HG02642 (cell line): ENCODE data around the gene CAPN7.

Experiments
- ATAC-seq: cut with Tn5 transposase; IDR thresholded peaks from one replicate; pipeline ENCODE4 v1.9.1; 2021; ENCODE audit warnings: mild to moderate bottlenecking; ENCODE audit not compliant: unreplicated experiment, poor library complexity

The CAPN7 gene

DNA sequence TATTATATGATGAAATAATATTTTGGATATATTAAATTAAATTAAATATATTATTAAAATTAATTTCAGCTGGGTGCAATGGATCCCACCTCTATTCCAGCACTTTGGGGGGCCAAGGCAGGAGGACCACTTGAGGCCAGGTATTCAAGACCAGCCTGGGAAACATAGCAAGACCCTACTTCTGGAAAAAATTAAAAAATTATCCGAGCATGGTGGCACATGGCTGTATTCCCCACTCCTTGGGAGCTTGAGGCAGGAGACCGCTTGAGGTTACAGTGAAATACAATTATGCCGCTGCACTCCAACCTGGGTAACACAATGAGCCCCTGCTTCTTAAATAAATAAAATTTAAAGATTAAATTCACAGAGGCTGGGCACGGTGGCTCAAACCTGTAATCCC, 65.0 kb downstream of the CAPN7 start:
- ATAC-seq, result no peak

- peak; percentile 74 for ATAC-seq
Measured at GRCh38 chr3:15271785-15272381, 65.8 kb downstream of the CAPN7 start.

DNA sequence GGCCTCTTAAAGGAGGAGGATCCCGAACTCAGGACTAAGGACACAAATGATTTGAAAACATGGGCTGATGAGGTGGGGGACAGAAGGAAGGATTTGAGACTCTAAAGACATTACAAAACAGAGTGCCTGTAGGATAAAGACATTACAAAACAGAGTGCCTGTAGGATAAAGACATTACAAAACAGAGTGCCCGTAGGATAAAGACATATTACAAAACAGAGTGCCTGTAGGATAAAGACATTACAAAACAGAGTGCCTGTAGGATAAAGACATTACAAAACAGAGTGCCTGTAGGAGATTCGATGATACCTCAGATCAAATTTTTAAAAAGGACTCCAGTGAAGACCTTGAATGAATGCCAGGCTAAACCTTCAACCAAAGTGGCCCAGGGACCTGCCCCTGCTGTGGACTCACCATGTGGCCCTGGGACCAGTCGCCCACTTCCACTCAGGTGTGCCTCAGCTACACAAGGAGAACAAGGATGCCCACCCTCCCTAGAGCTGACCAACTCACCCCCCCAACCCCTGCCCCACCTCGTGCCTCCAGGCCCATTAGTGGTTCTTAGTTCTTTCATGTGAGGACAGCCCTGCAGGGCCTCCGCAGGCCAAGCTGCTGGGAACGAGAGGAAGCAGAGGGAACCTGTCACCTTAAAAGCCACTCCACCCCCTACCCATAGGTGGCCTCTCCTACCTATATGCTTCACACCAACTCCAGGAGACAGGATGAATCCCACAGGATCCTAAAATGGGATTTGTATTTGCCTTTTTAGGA, 66.6 kb downstream of the CAPN7 start:
- no peak for ATAC-seq

DNA sequence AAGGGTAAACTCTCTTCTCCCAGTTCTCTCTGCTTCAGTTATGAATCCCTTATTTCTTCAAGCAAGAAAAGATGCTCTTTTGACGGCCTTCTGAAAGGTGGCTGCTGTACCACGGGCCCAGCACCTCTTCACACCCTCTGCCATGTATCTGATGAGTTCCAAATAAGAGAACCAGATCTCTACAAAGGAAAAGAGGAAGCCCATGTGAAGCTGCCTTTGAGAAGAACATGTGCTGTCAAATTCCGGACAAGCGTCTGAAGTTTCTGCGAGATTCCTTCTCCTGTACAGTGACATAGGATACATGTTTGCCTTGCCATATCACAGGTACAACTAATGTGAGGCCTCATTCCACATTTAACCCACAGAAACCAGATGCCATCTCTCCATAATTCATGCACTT, 67.2 kb downstream of the CAPN7 start:
- ATAC-seq, result no peak

- no peak for ATAC-seq
Measured at GRCh38 chr3:15276028-15276724, 70.1 kb downstream of the CAPN7 start.

- ATAC-seq, result no peak
Measured at GRCh38 chr3:15277861-15278500, 71.9 kb downstream of the CAPN7 start.

DNA sequence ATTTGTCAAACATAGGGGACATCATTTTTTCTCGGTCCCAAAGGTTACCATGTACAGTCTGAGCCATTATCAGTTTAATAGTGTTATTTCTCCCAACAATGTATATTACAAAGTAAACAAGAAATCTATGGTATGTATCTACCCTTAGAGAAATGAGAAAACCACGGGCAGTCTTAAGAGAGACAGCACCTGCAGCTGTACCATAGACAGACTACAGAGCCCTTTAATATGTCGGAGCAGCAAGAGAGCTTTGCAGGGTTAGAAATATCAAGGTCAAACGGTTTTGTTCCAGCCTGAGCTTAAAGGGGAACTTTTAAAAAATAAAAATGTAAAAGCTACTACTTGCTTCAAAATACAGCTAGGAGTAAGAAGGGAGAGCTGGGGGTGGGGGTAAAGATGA, 73.2 kb downstream of the CAPN7 start:
- no peak for ATAC-seq

GRCh38 chr3:15279671-15280402, 73.8 kb downstream of the CAPN7 start:
- ATAC-seq, result no peak

- no peak for ATAC-seq
Measured at GRCh38 chr3:15280853-15281532, 74.9 kb downstream of the CAPN7 start.

DNA sequence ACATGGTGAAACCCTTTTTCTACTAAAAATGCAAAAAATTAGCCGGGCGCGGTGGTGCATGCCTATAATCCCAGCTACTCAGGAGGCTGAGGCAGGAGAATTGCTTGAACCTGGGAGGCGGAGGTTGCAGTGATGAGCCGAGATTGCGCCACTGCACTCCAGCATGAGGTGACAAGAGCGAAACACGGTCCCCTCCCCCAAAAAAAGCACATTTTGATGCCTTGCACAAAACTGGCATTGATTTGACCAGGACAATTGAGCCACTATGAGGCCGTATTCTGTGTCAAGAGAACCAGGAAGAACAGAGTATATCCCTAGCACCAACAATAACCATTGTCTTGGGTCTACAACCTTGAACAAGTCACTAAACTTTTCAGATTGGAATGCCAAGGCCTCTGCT, 75.8 kb downstream of the CAPN7 start:
- ATAC-seq, result no peak

- no peak for ATAC-seq
Measured at GRCh38 chr3:15283702-15284101, 77.7 kb downstream of the CAPN7 start.

GRCh38 chr3:15284121-15284889, 78.3 kb downstream of the CAPN7 start:
- no peak for ATAC-seq

- no peak for ATAC-seq
Measured at GRCh38 chr3:15286022-15286421, 80.0 kb downstream of the CAPN7 start.

DNA sequence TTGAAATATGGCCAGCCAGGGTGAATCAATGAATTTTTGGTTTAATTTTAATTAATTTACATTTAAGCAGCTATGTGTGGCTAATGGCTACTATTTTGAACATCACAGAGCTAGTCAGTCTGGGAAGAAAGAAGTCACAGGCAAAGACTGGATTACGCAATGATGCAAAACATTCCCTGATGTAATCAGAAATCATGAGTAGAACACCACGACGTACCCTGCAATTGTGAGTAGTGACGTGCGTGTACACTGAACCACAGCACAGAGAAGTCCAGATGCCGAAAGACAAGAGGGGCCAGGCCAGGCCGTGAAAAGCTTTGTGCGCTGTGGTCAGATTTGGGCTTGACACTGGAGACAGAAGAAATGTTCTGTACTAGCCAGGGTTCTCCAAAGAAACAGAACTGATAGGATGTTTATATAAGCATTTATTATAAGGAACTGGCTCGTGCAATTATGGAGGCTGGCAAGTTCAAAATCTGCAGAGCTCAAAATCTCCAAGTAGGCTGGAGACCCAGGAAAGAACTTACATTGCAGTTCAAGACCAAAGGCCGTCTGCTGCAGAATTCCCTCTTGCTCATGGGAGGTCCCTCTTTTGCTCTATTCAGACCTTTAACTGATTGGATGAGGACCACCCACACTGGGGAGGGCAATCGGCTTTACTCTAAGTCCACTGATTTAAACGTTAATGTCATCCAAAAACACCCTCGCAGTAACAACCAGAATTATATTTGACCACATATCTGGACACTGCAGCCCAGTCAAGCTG, 81.7 kb downstream of the CAPN7 start:
- ATAC-seq, result no peak

DNA sequence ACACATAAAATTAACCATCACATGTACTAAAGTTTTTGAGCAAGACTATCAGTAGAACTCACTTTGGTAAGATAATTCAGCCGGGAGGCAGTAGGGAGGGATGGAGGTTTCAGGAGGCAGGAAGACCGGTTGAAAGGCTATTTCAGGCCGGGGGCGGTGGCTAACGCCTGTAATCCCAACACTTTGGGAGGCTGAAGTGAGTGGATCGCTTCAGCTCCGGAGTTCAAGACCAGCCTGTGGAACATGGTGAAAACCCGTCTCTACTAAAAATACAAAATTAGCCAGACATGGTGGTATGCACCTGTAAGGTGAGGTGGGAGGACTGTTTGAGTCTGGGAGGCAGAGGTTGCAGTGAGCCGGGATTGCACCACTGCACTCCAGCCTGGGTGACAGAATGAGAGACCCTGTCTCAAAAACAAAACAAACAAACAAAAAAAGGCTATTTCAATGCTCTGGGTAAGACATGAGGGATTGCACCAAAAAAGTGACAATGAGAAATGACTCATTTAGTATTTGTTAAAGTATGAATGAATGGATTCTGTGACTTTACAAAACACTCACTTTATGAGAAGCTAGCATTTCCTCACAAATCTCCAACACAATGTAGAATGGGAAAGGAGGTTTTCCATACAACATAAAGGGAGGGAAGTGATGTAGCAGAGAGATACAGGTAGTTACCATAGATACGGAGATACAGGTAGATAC, 82.4 kb downstream of the CAPN7 start:
- no peak for ATAC-seq

- no peak for ATAC-seq
Measured at GRCh38 chr3:15289661-15290060, 83.6 kb downstream of the CAPN7 start.

- no peak for ATAC-seq
Measured at GRCh38 chr3:15290736-15291135, 84.7 kb downstream of the CAPN7 start.
